HL-60/S4 treated with phorbol 12-myristate 13-acetate at 8.2 ng/mL for 4 days and 3 days (cell line): ENCODE results near the gene ZNHIT3.
"Not testable (repeated sequence)": the region's sequence is repeated elsewhere in the genome, so short reads cannot be mapped to it uniquely, and the experiment has no call there.

Source experiments
- in situ Hi-C: fragments of 300-500 bp; cut with MboI; formaldehyde crosslinking; loops from 2 replicates; pipeline ENCODE4 v1.15.0; 2022; ENCODE audit warnings: low sequenced_read_pairs

The ZNHIT3 gene

DNA sequence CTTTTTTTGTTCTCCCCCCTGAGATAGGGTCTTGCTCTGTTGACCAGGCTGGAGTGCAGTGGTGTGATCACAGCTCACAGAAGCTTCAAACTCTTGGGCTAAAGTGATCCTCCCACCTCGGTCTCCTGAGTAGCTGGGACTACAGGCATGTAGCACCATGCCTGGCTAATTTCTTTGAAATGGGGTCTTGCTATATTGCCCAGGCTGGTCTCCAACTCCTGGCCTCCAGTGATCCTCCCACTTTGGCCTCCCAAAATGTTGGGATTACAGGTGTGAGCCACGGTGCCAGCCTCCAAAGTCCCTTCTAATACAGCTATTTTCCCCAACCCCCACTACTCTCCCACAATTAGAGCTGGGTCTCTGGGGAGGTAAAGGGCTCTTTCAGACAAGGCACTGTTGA, 22.0 kb downstream of the ZNHIT3 start:
- in situ Hi-C loops: not testable (repeated sequence)

DNA sequence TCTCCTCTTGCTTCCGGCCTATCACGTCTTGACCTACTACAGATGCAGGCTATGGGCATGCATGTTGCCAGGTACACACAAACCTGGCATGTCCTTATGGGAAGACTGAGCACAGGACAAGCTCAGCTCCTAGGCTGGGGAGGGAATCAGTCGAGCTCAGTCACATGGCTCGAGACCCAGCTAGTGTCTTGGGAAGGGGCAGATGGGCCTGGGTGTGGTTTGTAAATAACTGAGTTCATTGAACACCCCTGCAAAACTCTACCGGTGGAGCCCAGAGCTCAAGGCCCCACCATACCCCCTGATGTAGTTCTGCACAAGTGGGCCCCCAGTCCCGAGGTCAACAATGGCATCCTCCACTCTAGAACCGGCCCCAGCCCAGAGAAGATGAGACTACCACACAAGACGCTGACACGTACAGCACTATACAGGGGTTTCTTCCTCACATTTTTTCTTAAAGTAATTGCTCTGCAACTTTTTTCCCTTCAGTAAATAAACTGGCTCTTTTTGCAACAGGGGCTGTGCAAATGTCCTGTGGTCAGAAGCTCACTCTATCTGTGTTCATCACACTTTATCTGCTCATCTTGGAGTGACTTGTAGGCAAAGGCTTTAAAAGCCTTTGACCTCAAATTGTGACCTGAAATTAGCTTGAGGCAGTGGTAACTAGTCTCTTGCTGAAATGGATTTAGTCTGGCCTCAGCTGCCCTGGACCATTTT, 22.9 kb downstream of the ZNHIT3 start:
- in situ Hi-C loops: no loop called here

DNA sequence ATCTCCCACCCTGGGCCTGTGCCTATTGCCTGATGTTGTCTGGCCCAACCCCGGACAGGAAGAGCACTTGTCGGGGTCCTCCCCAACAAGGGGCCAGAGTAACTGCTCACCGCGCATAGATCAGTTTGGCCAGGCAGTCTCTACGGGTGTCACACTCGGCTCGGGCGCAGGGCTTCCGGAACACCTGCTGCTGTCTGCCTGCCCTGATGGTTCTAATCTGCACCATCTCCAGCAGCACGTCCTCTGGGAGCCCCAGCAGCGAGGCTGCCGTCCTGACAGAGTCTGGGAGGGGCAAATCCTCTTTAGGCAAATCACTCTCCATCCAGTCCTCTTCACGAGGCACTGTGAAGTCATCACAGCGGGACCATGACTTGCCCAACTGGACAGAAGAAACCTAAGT, 24.2 kb downstream of the ZNHIT3 start:
- in situ Hi-C loops: no loop called here

DNA sequence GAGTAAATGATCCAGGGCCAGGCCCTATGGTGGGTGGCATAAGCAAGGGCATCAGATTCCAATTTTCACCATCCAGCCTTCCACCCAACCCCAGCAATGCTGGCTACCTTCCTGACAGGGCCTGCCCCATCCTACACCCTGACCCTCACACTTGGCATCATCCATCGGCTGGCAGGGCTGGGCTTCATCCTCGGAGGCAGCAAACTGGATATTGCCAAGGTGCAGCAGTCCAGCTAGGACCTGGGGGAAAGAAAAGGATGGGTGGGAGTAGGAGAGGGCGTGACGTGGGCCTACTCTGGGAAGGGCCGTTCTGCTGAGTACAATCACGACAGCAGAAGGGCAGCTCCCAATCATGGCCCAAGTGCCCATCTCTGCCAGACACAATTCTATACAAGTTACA, 24.7 kb downstream of the ZNHIT3 start:
- in situ Hi-C loops: no loop called here

DNA sequence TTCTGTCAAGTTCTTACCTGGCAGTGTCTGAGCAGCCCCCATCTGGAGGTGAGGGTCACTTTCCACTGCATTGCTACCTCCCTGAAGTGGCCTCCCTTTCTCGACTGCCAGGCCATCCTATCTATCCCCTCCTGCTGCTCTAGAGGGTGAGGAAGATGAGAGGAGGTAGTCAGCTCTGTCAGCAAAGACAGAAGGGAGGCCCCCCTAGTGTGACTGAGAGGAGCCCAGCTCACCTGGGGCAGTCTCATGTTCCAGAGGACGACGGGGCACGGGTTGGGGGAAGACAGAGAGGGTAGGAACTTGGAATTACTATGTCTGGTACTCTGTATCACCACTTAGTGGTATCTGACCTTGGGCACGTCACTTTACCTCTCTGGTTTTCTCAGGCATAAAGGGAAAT, 26.2 kb downstream of the ZNHIT3 start:
- in situ Hi-C loops: no loop called here

DNA sequence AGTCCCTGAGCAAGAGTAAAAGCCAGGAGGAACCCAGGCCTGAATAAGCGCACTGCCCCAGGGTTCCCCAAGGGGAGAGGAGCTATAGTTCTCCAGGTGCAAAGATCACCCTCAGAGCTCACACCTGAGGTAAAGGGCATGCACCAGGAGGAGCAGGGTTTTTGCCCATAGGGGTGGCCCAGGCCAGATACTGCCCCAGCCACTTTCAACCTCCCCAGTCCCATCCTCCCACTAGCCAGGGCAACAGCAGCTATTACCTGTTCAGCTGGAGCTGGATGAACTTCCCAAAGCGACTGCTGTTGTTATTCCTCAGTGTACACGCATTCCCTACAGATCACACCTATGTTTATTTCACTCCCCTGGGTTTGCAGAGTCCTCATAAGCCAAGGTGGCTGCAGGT, 28.4 kb downstream of the ZNHIT3 start:
- in situ Hi-C loops: no loop called here

DNA sequence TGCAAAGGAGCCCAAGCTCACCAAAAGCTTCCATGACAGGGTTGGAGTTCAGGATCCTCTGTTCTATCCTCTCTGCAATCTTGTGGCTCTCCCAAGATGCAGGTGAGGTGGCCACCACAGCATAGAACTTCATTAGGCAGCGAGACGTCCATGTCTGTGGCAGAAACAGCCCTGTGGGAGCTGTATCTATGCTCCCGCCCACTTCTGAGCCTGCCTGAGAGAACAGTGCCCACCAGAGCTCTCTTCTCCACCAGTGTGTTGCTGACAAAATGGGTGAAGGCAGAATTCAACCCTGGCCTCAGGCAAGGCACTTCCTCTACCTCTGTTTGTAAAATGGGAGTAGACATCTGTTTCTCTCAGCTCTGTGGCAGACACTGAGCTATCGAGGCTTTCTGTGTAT, 29.4 kb downstream of the ZNHIT3 start:
- in situ Hi-C loops: no loop called here

DNA sequence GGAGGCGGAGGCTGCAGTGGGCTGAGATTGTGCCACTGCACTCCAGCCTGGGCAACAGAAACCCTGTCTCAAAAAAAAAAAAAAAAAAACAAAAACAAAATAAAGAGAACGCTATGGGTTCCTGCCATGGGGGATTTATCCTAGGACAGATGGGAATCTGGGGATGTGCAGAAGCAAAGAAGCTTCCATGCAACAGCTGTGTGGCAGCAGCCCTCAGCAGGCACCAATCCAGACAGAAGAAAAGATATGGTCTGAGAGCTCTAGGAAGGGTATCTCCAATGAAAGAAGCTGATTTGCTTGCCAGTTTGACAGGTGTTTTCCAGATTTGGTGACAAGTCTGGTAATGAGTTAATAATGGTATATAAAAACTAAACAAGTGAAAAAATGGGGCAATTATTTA, 36.6 kb downstream of the ZNHIT3 start:
- in situ Hi-C loops: no loop called here

DNA sequence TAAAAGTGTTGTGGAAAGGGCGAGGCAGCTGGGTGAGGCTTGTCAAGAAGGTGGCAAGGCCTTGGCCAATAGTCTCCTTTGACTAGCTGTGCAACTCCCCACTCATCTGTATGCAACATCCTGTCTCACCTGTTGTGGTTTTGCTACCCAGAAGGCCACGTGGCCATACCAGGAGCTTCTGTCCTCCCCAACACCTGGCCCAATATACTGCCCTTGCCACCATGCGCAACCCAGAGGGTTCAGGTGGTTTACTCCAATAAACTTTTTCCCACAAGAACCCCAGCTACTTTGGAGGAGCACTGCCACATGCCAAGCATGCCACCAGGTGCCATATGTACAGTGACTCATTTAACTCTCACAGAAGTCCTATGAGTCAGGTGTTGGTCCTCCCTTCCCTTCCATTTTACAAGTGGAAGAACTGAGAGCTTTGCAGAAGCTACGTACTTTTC, 38.0 kb downstream of the ZNHIT3 start:
- in situ Hi-C loops: no loop called here

DNA sequence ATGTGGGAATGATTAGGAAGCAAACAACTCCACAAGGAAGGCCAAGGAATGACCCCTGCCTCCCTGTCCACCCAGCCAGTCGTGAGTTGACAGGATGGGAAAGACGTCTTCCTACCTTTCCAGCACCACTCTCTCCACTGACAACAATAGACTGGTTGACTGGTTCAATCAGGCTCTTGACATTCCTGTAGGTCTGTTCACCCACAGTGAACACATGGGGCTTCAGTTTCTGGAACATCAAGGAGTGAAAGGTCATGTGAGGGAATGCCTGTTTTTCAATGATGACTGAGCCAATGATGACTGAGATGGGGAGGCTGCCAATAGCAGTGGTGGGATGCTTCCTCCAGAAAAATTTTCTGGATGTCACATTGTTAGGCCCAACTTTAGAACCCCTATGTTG, 38.6 kb downstream of the ZNHIT3 start:
- in situ Hi-C loops: no loop called here

DNA sequence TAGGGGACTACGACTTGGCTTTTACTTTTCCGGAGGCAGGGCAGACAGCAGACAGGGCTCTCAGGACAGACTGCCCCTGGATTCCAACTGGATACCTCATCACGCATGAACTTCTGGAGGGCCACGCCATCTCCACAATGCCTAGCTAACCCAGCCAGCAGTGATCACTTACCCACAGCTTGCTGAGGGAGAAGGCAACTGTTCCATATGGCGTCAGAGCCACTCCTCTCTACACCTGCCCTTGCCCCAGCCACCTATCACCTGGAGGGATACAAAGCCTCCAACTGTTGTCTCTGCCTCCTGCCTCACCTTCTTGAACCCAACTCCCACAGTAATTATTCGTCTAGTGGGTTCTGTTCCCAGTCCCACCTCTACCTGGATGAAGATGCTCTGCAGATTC, 39.4 kb downstream of the ZNHIT3 start:
- in situ Hi-C loops: no loop called here

DNA sequence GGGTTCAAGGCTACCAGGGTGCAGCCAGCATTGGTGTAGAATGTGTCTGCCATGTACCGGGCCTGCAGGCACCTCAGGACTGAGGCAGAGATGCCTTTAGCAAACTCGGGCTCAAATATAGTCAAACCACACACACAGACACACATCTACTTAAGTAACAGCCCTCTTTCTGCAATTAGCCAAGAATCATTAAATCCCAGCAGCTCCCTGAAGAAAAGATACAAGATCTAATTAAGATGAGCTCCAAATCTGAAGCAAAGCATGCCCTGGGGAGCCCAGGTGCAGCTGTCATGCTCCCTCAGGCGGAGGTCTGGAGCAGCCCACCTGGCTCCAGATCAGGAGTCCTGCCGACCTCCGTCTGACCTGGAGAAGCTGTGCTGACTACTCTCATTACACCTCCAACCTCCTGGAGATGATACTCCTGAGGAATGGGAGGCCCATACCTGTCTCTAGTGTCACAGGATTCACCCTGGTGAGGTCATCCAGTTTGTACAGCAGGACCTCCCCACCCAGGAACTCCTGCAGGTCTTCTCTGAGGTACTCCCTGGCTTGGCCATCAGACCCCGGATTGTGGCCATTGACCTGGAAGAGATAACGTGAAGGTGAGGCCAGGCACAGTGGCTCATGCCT, 41.3 kb downstream of the ZNHIT3 start:
- in situ Hi-C loops: no loop called here

DNA sequence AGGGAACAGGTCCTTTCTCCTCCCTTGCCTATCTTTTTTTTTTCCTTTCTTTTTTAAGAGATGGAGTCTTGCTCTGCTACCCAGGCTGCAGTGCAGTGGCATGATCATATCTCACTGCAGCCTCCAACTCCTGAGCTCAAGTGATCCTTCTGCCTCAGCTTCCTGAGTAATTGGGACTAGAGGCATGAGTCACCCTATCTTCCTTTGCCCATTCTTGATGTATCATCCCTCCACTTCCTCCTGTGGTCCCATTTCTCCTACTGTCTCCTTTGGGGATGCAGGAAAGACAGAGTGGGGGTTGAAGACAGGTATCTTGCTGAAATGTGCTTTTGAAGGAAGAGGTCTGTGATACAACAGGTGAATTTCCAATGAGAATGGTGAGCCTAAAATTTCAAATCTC, 42.6 kb downstream of the ZNHIT3 start:
- in situ Hi-C loops: no loop called here

DNA sequence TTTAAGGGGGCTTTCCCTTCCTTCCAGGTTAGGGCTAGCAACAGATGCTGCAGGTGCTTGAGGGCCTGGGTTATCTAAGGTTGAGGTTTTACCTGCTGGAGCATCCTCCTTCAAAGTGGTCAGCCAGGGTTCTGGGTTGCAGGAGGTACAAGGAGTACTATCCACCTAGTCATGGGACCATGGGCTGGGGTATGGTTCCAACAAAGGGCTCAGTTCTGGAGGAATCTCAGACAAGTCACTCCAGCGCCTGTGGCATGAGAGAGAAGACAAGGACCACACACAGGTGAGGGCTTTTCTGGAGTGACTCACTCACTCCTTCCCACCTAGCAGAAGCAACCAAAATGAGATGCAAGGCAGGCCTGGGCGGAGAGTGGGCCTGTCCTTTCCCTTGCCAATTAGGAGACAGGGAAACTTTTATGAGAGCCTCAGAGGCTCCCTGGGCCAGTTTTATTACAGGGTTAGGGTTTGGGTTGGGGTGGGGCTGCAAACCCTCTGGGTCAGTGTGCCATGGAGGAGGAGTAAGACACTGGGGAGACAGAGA, 46.0 kb downstream of the ZNHIT3 start:
- in situ Hi-C loops: no loop called here

DNA sequence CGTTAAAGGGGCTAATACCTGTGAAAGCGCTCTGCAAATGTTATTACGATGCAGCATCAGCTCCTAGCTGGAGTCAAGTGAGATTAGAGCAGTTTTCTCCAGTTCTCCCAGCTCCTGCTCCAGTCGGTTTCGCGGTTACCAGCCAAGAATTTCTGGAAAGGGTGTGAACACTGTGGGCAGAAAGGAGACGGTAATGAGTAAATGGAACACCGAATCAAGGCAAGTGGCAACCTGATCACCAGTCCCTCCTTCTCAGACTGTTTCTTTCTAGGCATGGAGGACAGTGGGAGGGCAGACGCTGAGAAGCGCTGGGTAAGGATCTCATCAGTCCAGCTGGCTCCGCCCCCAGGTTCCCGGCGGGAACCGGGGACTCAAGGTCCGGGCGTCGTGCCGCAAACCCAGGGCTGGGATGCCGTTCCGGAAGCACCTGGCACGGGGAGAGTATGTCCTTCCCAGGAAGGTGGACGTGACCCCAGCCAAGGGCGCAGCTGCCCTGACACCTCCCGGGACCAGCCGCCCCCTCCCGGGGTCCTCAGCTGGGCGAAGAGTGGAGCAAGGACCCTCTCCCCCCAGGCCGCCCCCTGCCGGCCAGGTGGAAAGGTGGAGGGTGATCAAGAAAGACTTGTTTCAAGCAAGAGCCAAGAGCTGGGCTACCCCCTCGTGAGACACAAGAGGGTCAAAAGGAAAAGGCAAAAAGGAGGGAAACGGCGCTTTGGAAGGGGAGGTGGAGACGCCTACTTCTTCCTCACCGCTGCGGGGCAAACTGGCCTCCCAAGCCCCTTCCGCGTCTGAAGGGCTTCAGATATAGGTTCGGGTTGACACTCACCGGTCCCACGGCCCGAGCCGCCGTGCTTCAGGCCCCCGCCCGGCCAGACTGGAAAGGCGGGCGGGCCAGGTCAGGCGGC, 47.7 kb downstream of the ZNHIT3 start:
- in situ Hi-C loops: no loop called here

DNA sequence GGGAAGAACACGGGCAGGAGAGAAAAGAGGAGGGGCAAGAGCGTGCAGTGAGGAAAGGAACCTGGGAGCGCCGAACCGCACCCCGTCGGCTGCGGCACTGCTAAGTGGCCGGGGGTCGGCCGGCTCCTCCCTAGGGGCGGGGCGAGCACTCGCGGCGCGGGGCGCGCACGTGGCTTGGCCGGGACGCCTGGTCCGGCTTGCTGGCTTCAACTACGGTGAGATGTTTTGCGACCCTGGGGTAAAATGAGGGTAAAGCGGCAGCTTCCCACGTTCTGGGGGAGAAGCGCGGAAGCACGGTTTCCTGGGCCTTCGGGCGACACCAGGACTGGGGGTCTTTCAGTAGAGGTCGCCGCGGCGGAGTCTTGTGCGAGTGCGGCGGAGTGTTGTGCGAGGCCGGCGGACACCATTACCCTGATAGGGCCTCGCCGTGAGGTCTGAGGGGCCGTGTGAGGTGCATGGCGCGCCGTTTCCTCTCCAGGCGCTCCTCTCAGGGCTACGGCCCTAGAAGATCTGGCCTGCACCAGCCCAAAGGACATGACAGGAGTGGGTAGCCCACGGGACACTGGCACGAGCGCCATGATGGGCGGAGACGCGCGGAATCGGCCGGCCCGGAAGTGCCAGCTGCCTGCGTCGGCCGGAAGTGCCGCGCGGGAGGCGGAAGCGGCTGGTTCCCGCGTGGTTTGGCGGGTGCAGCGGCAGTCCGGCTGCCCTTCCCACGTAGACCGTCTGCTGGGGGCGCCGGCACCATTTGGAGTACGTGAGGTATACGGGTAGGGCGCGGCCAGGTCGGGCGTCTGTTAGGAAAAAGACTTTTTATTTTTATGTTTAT, 48.6 kb downstream of the ZNHIT3 start, which contains the start of the genes MYO19 and PIGW:
TSS of gene MYO19 (minus strand) at position 29 of the 829 bp plus-strand sequence. CDS start 2,330 bp downstream, outside the sequence.
TSS of gene PIGW (plus strand) at position 148 of the 829 bp plus-strand sequence. CDS start 2,115 bp downstream, outside the sequence.
- in situ Hi-C loops: no loop called here

DNA sequence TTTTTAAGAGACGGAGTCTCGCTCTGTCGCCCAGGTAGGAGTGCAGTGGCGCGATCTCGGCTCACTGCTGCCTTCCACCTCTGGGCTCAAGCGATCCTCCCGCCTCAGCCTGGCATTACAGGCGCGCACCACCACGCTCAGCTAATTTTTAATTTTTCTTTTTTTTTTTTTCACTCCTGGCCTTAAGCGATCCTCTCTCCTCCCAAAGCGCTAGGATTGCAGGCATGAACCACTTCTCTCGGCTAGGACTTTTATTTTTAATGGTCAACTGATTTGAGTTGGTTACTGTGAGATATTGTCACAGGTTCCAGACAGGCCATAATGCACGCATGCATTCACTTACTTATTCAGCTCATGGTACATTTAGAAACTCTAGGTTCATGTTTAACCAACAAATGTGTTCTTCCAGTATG, 49.2 kb downstream of the ZNHIT3 start:
- in situ Hi-C loops: no loop called here

DNA sequence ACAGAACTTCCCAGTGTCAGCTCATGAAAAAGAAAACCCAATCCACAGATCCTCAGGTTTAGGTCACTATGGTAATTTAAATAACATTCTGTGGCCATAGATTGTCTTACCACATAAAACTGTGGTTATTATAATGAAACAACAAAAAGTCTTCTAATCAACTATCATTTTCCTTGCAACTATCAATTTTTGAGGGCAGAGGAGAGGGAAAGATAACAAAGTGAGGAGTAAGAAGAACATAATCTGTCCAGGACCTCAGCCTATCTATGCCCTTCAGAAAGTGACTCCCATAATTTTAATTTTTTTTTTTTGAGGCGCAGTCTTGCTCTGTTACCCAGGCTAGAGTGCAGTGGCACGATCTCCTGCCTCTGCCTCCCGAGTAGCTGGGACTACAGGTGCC, 54.2 kb downstream of the ZNHIT3 start:
- in situ Hi-C loops: no loop called here

DNA sequence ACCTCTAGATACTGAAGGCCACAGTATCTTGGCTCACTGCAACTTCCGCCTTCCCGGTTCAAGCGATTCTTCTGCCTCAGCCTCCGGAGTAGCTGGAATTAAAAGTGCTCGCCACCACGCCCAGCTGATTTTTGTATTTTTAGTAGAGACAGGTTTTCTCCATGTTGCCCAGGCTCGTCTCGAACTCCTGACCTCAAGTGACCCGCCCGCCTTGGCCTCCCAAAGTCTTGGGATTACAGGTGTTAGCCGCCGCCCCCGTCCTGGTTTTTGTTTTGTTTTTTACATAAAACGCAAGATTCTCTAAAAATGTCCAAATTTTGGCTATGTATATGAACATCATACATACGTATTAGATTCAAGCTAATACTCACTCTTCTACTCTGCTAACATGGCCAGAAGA, 56.3 kb downstream of the ZNHIT3 start:
- in situ Hi-C loops: no loop called here

DNA sequence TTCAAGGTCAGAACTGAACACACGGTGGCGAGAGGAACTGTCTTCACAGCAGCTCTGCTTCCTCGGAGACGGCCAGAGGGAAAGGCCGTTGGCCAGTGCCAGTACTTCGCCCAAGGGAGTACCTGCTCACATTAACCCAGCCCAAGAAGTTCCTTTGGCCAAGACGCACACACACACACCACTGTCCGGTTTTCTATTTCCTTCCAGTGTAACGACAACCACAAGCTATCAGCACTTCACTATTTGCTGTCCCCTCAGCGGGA, 57.5 kb downstream of the ZNHIT3 start:
- in situ Hi-C loops: no loop called here
